Naive thymus-derived CD8-positive, alpha-beta T cell (primary cell): ENCODE results near the gene KIFAP3. TPM values are rescaled to one million over a fixed set of nuclear protein-coding genes. Genes with fewer than 3 reads are reported as not detected.
"Not testable (repeated sequence)": the region's sequence is repeated elsewhere in the genome, so short reads cannot be mapped to it uniquely, and the experiment has no call there.

Experiments
- ATAC-seq, 2 donors: fragments of 150-1000 bp; cut with Tn5 transposase in 1 of 2; sonication (Bioruptor Pico), chemical (Tn5 transposase) in 1 of 2; 1 replicate in 1 of 2; 2 replicates in 1 of 2; pipeline ENCODE4 v1.10.0; 2021; ENCODE audit warnings: mild to moderate bottlenecking in 2 of 2, moderate library complexity in 2 of 2
- POLR2A ChIA-PET: fragments of 350-600 bp; sonication (Branson Sonifier 250); formaldehyde crosslinking; loops from one replicate; lab custom pipeline; 2021; ENCODE audit warnings: antibody characterized with exemption; lab: Charles Lee
- DNase-seq, 10 donors: peaks; one replicate each; pipeline versions ENCODE4 v3.0.0 to v3.0.0-alpha.2; 2020 to 2022
- H3K27ac Mint-ChIP-seq, 10 donors: one replicate each; pipeline ENCODE4 v1.8.0; 2020 to 2022; ENCODE audit warnings: mild to moderate bottlenecking in 10 of 10, mixed read lengths in 10 of 10, moderate library complexity in 4 of 10, inconsistent platforms in 1 of 10
- H3K27me3 Mint-ChIP-seq, 5 donors: one replicate each; pipeline ENCODE4 v1.8.0; 2021 to 2022; ENCODE audit warnings: mixed read lengths in 5 of 5
- H3K36me3 Mint-ChIP-seq, 3 donors: one replicate each; pipeline ENCODE4 v1.8.0; 2020 to 2022; ENCODE audit warnings: mixed read lengths in 3 of 3, mild to moderate bottlenecking in 2 of 3, inconsistent platforms in 1 of 3
- H3K4me1 Mint-ChIP-seq, 4 donors: one replicate each; pipeline ENCODE4 v1.8.0; 2021 to 2022; ENCODE audit warnings: mixed read lengths in 4 of 4
- H3K4me3 Mint-ChIP-seq, 10 donors: one replicate each; pipeline ENCODE4 v1.8.0; 2020 to 2022; ENCODE audit warnings: mild to moderate bottlenecking in 10 of 10, mixed read lengths in 10 of 10, moderate library complexity in 6 of 10, inconsistent platforms in 1 of 10
- H3K9me3 Mint-ChIP-seq, 9 donors: one replicate each; pipeline ENCODE4 v1.8.0; 2020 to 2022; ENCODE audit warnings: mixed read lengths in 9 of 9, mild to moderate bottlenecking in 3 of 9, inconsistent platforms in 1 of 9, moderate library complexity in 1 of 9
- polyA plus RNA-seq, 3 donors: library from polyadenylated mRNA; unstranded; fragments of 300-500 nt; fragmentation: Illumina TruSeq; gene quantifications; one replicate each; pipeline ENCODE4 v1.2.3, GENCODE V29; 2021
- total RNA-seq, 8 experiments: library from RNA in 2 of 8; stranded (reverse) in 2 of 8; gene quantifications; one replicate each; pipeline ENCODE4 v1.2.3 and lab custom pipeline; 2021 to 2026

The KIFAP3 gene
- total and polyA plus RNA-seq, 5 experiments from 2014 or later, result 10.0 to 20.8 (median 17.9) TPM

GRCh38 chr1:170060015-170060520, 14.4 kb downstream of the KIFAP3 start:
- POLR2A ChIA-PET, DNase-seq, ATAC-seq, H3K27ac Mint-ChIP-seq, H3K27me3 Mint-ChIP-seq, H3K4me3 Mint-ChIP-seq: not testable (repeated sequence)
- peaks cover 7 to 23% (median 18%) of the 10 kb centered on the region in 3 donors for H3K36me3 Mint-ChIP-seq
- H3K4me1 Mint-ChIP-seq, result peaks cover 13 to 33% (median 25%) of the 10 kb centered on the region in 4 donors
- H3K9me3 Mint-ChIP-seq, result peaks cover 0 to 10% (median 0%) of the 10 kb centered on the region in 9 donors

DNA sequence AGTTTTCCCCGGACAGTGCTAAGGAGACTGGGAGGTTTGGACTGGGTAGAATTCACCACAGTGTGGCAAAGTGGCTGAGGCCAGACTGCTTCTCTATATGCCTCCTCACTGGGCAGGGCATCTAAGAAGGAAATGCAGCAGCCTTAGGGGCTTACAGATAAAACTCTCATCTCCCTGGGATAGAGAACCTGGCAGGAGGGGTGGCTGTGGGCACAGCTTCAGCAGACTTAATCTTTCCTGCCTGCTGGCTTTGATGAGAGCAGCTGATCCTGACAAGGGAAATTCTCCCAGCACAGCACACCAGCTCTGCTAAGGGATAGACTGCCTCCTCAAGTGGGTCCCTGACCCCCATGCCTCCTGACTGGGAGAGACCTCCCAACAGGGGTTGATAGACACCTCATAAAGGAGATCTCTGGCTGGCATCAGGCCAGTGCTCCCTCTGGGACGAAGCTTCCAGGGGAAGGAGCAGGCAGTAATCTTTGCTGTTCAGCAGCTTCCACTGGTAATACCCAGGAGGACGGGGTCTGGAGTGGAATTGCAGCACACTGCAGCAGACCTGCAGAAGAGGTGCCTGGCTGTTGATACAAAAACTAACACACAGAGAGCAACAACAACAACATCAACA, 25.2 kb downstream of the KIFAP3 start:
- H3K36me3 Mint-ChIP-seq, result peaks cover 32 to 91% (median 76%) of the 10 kb centered on the region in 3 donors
- H3K4me3 Mint-ChIP-seq, result no peak overlapping the region
- no peaks in the 10 kb centered on the region for H3K27me3 Mint-ChIP-seq
- ATAC-seq (no peak), DNase-seq (no peak)
- peaks cover 0 to 18% (median 6%) of the 10 kb centered on the region in 9 donors for H3K9me3 Mint-ChIP-seq
- H3K27ac Mint-ChIP-seq, result no peak overlapping the region
- POLR2A ChIA-PET, result no interaction called here
- H3K4me1 Mint-ChIP-seq, result peaks cover 16 to 32% (median 26%) of the 10 kb centered on the region in 4 donors

- peaks cover 16 to 29% (median 25%) of the 10 kb centered on the region in 4 donors for H3K4me1 Mint-ChIP-seq
These were observed 26.0 kb downstream of the KIFAP3 start for GRCh38 chr1:170048515-170048914.

DNA sequence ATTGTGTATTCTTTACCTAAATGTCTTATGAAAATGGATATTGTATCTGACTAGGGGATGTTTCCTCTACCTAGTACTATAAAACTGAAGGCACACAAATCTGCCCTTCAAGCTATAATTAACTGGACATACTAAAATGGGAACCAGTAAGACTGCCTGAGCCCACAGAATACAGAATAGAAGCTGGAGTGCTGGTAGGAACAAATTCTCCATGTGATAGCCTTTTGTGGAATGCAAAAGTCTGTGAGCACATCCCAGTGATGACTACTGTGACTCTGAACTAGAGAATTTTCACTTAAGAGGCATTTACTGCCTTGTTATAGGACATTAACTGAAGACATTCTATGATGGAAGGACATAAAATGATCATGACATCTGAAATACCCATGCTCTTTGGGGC, 30.3 kb downstream of the KIFAP3 start:
- H3K27me3 Mint-ChIP-seq, result no peaks in the 10 kb centered on the region
- H3K36me3 Mint-ChIP-seq, result peaks cover 18 to 83% (median 42%) of the 10 kb centered on the region in 3 donors
- no peak overlapping the region for H3K4me3 Mint-ChIP-seq
- no peak for DNase-seq
- ATAC-seq, result no peak
- no peak overlapping the region for H3K27ac Mint-ChIP-seq
- peaks cover 0 to 7% (median 4%) of the 10 kb centered on the region in 4 donors for H3K4me1 Mint-ChIP-seq
- POLR2A ChIA-PET, result no interaction called here
- no peaks in the 10 kb centered on the region for H3K9me3 Mint-ChIP-seq

More at GRCh38 chr1:170048515-170048914, 26.0 kb downstream of the KIFAP3 start:
- no peak for DNase-seq
- Mint-ChIP-seq H3K27me3 (no peaks in the 10 kb centered on the region), H3K4me3 (no peak overlapping the region), H3K36me3 (peaks cover 35 to 91% (median 68%) of the 10 kb centered on the region in 3 donors), H3K27ac (peak overlapping the region in 1 of 10 donors; percentile 56), H3K9me3 (peaks cover 0 to 18% (median 6%) of the 10 kb centered on the region in 9 donors)
- no peak for ATAC-seq
- POLR2A ChIA-PET, result no interaction called here

DNA sequence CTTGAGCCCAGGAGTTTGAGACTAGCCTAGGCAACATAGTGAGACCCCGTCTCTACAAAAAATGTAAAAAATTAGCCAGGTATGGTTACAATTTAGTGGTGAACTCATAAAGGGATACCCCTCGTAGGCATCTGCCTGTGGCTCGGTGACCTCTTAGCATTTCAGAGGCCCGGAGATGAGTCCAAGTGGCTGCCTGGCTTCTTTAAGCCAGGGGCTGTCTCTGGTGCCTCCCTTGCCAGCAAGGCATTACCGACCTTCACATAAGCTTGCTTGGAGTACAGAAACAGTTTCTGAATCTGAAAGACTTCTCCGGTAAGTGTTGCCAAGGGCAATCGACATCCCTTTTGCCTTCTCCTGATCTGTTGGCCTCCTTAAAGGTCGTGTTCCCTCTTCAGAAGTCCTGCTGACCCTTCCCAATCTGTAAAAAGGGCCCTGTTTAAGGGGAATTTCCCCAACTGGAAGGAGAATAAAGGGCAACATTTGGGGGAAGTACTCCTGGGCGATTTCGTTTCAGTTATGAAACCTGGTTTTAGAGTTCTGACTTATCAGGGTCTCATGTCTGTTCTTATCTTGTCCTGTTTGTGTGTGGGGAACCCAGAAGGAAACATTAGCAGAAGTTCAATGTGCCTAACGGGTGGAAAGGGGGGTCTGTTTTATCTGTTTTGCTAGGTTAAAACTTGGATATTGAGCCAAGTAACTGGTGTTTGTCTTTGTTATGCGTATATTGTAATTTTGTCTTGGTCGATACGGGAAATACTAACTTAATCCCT, 32.9 kb downstream of the KIFAP3 start:
- H3K9me3 Mint-ChIP-seq, result no peaks in the 10 kb centered on the region
- DNase-seq (no peak), ATAC-seq (no peak)
- H3K4me1 Mint-ChIP-seq, result peaks cover 0 to 4% (median under 1%) of the 10 kb centered on the region in 4 donors
- no peaks in the 10 kb centered on the region for H3K27me3 Mint-ChIP-seq
- H3K27ac Mint-ChIP-seq, result peak overlapping the region in 1 of 10 donors; percentile 31
- POLR2A ChIA-PET, result no interaction called here
- H3K4me3 Mint-ChIP-seq, result no peak overlapping the region
- H3K36me3 Mint-ChIP-seq, result peaks cover 15 to 86% (median 33%) of the 10 kb centered on the region in 3 donors

DNA sequence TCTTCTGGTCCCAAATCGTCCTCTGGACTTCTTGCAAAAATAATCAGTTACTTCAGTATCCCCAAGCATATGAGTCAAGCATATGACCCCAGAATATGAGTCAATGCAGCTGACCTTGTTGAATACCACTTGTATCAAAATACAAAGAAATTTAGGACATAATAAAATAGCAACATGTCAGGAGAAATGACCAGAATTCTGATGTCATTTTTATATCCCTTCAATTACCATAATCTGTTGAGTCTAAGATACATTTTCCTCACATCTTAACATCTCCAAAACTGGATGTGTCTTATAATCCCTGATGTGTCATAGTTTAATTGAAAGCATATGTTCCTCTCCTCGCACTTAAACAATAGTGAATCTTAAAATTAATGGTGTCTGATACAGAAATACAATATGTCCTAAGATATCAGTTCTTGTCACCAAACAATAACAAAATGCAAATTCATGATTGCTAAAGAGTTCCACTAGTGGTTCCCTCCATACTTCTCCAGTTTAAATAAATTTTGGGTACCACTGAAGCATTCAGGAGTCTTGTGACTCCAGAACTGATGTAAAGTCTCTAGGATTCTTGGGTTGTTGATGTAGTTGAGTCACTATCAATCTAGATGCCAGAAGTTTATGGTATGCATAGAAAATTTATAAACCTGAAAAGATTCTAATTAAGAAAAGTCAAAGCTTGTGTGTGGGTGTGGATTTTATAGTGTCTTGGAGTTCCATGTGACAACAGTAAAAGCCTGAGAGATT, 41.8 kb downstream of the KIFAP3 start:
- Mint-ChIP-seq H3K36me3 (peaks cover 6 to 52% (median 44%) of the 10 kb centered on the region in 3 donors), H3K9me3 (peaks cover 0 to 7% (median 3%) of the 10 kb centered on the region in 9 donors), H3K4me1 (peaks cover 0 to 5% (median 2%) of the 10 kb centered on the region in 4 donors), H3K4me3 (no peak overlapping the region), H3K27ac (no peak overlapping the region), H3K27me3 (no peaks in the 10 kb centered on the region)
- DNase-seq (no peak), ATAC-seq (no peak)
- POLR2A ChIA-PET, result no interaction called here

- peaks cover 0 to 6% (median 3%) of the 10 kb centered on the region in 4 donors for H3K4me1 Mint-ChIP-seq
- H3K27me3 Mint-ChIP-seq, result no peaks in the 10 kb centered on the region
- no peak overlapping the region for H3K4me3 Mint-ChIP-seq
- DNase-seq (no peak), ATAC-seq (no peak)
- H3K36me3 Mint-ChIP-seq, result peaks cover 18 to 58% (median 56%) of the 10 kb centered on the region in 3 donors
- POLR2A ChIA-PET, result no interaction called here
- peaks cover 0 to 18% (median 10%) of the 10 kb centered on the region in 9 donors for H3K9me3 Mint-ChIP-seq
- H3K27ac Mint-ChIP-seq, result no peak overlapping the region
These were observed 44.3 kb downstream of the KIFAP3 start for GRCh38 chr1:170030212-170030611.

GRCh38 chr1:170027760-170028159, 46.7 kb downstream of the KIFAP3 start:
- POLR2A ChIA-PET, result no interaction called here
- H3K36me3 Mint-ChIP-seq, result peaks cover 19 to 56% (median 55%) of the 10 kb centered on the region in 3 donors
- no peak overlapping the region for H3K27ac Mint-ChIP-seq
- no peaks in the 10 kb centered on the region for H3K27me3 Mint-ChIP-seq
- H3K9me3 Mint-ChIP-seq, result peaks cover 0 to 18% (median 10%) of the 10 kb centered on the region in 9 donors
- DNase-seq (no peak), ATAC-seq (no peak)
- H3K4me1 Mint-ChIP-seq, result peaks cover 0 to 3% (median 3%) of the 10 kb centered on the region in 4 donors
- peak overlapping the region in 1 of 10 donors; percentile 29 for H3K4me3 Mint-ChIP-seq

DNA sequence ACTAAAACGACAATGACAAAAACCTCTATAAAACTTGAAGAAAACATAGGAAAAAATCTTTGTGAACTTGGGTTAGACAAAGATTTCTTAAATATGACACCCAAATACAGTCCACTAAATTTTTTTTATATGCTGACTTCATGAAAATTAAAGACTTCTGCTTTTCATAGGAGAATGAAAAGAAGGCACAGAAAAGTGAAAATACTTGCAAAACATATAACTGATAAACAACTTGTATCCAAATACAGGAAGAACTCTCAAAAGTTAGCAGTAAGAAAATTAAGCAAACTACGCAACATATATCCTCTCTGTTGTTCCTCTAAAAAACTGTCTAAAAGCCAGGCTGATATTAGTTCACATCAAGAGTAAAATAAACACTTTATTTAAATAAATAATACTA, 53.6 kb downstream of the KIFAP3 start:
- POLR2A ChIA-PET, result no interaction called here
- Mint-ChIP-seq H3K4me1 (peaks cover 0 to 1% (median under 1%) of the 10 kb centered on the region in 4 donors), H3K9me3 (peaks cover 0 to 13% (median 5%) of the 10 kb centered on the region in 9 donors), H3K4me3 (no peak overlapping the region), H3K27me3 (no peaks in the 10 kb centered on the region), H3K36me3 (peaks cover 21 to 62% (median 45%) of the 10 kb centered on the region in 3 donors), H3K27ac (no peak overlapping the region)
- ATAC-seq, result no peak
- DNase-seq, result no peak

GRCh38 chr1:170017478-170017877, 57.0 kb downstream of the KIFAP3 start:
- ATAC-seq (no peak), DNase-seq (no peak)
- Mint-ChIP-seq H3K36me3 (peaks cover 21 to 67% (median 56%) of the 10 kb centered on the region in 3 donors), H3K4me3 (no peak overlapping the region), H3K4me1 (no peaks in the 10 kb centered on the region), H3K27me3 (no peaks in the 10 kb centered on the region), H3K27ac (peak overlapping the region in 1 of 10 donors; percentile 13), H3K9me3 (peaks cover 0 to 13% (median 5%) of the 10 kb centered on the region in 9 donors)
- POLR2A ChIA-PET, result no interaction called here

DNA sequence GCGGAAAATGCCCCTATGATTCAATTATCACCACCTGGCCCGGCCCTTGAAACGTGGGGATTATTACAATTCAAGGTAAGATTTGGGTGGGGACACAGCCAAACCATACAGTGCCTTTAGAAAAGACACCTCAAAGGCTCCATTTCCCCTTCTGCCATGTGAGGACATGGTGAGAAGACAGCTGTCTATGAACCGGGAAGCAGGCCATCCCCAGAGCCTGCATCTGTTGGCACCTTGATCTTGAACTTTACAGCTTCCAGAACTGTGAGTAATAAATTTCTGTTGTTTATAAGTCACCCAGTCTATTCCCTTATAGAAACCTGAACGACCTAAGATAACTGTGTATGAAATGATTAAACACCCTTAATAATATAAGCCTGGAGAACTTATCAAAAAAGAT, 61.6 kb downstream of the KIFAP3 start:
- Mint-ChIP-seq H3K27me3 (no peaks in the 10 kb centered on the region), H3K9me3 (peaks cover 0 to 7% (median 0%) of the 10 kb centered on the region in 9 donors), H3K27ac (no peak overlapping the region), H3K36me3 (peaks cover 9 to 53% (median 53%) of the 10 kb centered on the region in 3 donors), H3K4me1 (no peaks in the 10 kb centered on the region), H3K4me3 (no peak overlapping the region)
- no peak for DNase-seq
- POLR2A ChIA-PET, result no interaction called here
- ATAC-seq, result no peak

DNA sequence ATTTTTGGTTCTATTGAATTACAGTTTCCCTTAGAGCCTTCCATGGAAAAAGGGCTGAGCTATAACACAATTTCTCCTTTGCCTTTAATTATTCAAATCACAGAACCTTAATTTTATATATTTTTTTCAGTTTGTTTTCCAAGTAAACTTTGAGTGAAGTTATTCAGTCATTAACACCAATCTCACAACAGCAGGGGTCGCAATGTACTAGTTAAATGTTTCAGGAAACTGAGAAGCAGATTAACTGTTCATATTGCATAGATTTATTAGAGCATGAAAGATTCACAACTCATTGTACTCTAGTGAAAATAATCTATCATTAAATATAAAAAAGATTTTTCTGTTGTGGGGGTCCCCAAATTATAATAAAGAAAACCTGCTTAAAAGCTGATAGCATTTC, 64.1 kb downstream of the KIFAP3 start:
- ATAC-seq (no peak), DNase-seq (peak in 4 of 10 donors; percentile 2 to 13 (median 5))
- Mint-ChIP-seq H3K27ac (no peak overlapping the region), H3K4me1 (peaks cover 0 to 4% (median under 1%) of the 10 kb centered on the region in 4 donors), H3K4me3 (no peak overlapping the region), H3K27me3 (no peaks in the 10 kb centered on the region), H3K36me3 (peaks cover 9 to 39% (median 37%) of the 10 kb centered on the region in 3 donors), H3K9me3 (peaks cover 0 to 9% (median 0%) of the 10 kb centered on the region in 9 donors)
- POLR2A ChIA-PET, result no interaction called here
